ENCODE data around the gene BTBD16.

Gene BTBD16

DNA sequence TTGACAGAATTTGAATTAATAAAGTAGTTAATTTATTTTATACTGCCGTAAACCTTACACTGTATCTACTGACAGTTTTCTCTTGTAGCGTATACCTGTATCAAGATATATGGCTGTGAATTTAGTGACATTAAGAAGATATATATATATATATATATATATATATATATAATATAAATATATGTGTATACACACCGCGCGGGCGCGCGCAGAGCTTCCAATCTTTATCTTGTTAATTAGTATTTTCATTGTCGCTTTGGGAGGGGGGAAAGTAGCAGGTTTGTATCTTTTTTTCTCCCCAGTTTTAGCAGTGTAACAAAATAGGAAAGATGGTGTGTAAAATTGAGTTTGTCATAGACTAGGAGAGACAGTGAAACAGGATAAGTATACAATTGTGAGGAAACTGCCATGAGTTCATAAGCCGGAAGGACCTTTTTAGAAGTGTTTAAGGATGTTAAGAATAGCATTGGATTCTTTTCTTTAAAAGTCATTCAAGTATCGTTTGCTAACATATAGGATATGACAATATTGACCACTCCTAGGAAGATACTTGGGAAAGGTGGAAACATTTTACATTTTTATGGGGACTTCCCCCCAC is 105.4 kb downstream of the BTBD16 start:
- no peak for DNase-seq

- DNase-seq: no peak
Measured at GRCh38 chr10:122379041-122379440, 107.9 kb downstream of the BTBD16 start.

- no peak for DNase-seq
Measured at GRCh38 chr10:122379537-122379936, 108.4 kb downstream of the BTBD16 start.

DNA sequence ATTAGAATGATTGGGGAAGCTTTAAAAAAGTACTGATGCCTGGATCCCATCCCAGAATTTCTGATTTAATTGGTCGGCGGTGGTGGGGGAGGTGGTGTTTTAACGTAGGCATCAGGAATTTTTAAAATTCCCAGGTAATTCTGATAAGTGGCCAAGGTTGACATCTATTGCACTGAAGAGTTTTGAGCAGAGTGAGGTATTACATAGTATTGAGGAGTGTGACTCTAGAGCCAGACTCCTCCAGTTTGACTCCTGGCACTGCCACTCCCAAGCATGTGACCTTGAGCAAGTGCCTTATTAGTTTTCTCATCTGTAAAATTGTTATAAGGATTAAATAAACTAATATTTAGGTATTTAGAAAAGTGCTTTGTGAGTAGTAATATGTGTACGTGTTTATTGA is 109.6 kb downstream of the BTBD16 start:
- DNase-seq: no peak

GRCh38 chr10:122381680-122382079 is 110.6 kb downstream of the BTBD16 start:
- DNase-seq: no peak

GRCh38 chr10:122386514-122386913 is 115.4 kb downstream of the BTBD16 start:
- DNase-seq: no peak

GRCh38 chr10:122387572-122387971 is 116.5 kb downstream of the BTBD16 start:
- DNase-seq: no peak

Measured in cortex of kidney (tissue), 1 donor.